ENCODE measurements around the gene PGBD4.
"Not testable (repeated sequence)": the region's sequence is repeated elsewhere in the genome, so short reads cannot be mapped to it uniquely, and the experiment has no call there.

DNA sequence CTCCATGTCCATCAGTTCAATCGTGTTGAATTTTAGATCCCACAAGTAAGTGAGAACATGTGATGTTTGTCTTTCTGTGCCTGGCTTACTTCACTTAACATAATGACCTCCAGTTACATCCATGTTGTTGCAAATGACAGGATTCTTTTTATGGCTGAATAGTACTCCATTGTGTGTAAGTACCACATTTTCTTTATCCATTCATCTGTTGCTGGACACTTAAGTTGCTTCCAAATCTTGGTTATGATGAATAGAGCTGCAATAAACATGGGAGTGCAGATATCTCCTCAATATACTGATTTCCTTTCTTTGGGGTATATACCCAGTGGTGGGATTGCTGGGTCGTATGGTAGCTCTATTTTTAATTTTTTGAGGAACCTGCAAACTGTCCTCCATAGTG is 18.5 kb downstream of the PGBD4 start:
- TF ChIP-seq, protein P1, sequence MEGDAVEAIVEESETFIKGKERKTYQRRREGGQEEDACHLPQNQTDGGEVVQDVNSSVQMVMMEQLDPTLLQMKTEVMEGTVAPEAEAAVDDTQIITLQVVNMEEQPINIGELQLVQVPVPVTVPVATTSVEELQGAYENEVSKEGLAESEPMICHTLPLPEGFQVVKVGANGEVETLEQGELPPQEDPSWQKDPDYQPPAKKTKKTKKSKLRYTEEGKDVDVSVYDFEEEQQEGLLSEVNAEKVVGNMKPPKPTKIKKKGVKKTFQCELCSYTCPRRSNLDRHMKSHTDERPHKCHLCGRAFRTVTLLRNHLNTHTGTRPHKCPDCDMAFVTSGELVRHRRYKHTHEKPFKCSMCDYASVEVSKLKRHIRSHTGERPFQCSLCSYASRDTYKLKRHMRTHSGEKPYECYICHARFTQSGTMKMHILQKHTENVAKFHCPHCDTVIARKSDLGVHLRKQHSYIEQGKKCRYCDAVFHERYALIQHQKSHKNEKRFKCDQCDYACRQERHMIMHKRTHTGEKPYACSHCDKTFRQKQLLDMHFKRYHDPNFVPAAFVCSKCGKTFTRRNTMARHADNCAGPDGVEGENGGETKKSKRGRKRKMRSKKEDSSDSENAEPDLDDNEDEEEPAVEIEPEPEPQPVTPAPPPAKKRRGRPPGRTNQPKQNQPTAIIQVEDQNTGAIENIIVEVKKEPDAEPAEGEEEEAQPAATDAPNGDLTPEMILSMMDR (conservative IDR thresholded peaks at IDR 0.05 in 1 of 2, IDR thresholded peaks at IDR 0.05 in 1 of 2; ENCODE audit: extremely low read depth in 1 of 2, insufficient read depth in 1 of 2, low read depth in 1 of 2, low read length in 2 of 2), result not testable (repeated sequence)
- not testable (repeated sequence) for TF ChIP-seq EZH2 (IDR thresholded peaks at IDR 0.05; ENCODE audit: borderline replicate concordance, low read length)
